H1 (cell line): ENCODE measurements around the gene KMT2E. TPM values are rescaled to one million over a fixed set of nuclear protein-coding genes. Genes with fewer than 3 reads are reported as not detected.

Source experiments
- CTCF ChIA-PET: fragments of 300-600 bp; sonication (Branson Sonifier 250); formaldehyde crosslinking; loops from one replicate; lab custom pipeline; 2021; ENCODE audit not compliant: partially characterized antibody; lab: Charles Lee
- POLR2A ChIA-PET: fragments of 300-600 bp; sonication (Branson Sonifier 250); formaldehyde crosslinking; loops from one replicate; lab custom pipeline; 2021; ENCODE audit warnings: inconsistent platforms; ENCODE audit not compliant: partially characterized antibody; lab: Charles Lee
- DNase-seq, 2 experiments: peaks; one replicate each; pipeline versions ENCODE4 v3.0.0 to v3.0.0-alpha.2; 2010 to 2022; ENCODE audit warnings: low spot score in 2 of 2, low read depth in 1 of 2, mixed read lengths in 1 of 2
- FAIRE-seq: peaks from 2 replicates; lab custom pipeline; 2011; peaks lifted over from hg19 to GRCh38; lab: Jason Lieb, UNC
- H2AFZ ChIP-seq: 2 replicates; pipeline ENCODE4 v1.8.1; 2012; ENCODE audit warnings: low read length, inconsistent platforms
- H2AK5ac ChIP-seq: 2 replicates; pipeline ENCODE4 v1.6.1; 2013; ENCODE audit warnings: low read depth, low read length
- H2BK120ac ChIP-seq: replicated peaks from 2 replicates; pipeline ENCODE3; 2013; ENCODE audit warnings: low read depth, low read length, inconsistent platforms
- H2BK12ac ChIP-seq: 2 replicates; pipeline ENCODE4 v1.6.1; 2013; ENCODE audit warnings: low read depth, low read length
- H2BK15ac ChIP-seq: 2 replicates; pipeline ENCODE4 v1.6.1; 2013; ENCODE audit warnings: low read length
- H2BK20ac ChIP-seq: 2 replicates; pipeline ENCODE4 v1.6.1; 2013; ENCODE audit warnings: low read length
- H2BK5ac ChIP-seq: 2 replicates; pipeline ENCODE4 v1.6.1; 2013; ENCODE audit warnings: low read depth, low read length
- H3K14ac ChIP-seq: 2 replicates; pipeline ENCODE4 v1.6.1; 2013; ENCODE audit warnings: inconsistent platforms; ENCODE audit not compliant: insufficient read length
- H3K18ac ChIP-seq: 2 replicates; pipeline ENCODE4 v1.6.1; 2013; ENCODE audit warnings: low read length; ENCODE audit errors: extremely low read depth
- H3K23ac ChIP-seq: 2 replicates; pipeline ENCODE4 v1.6.1; 2013; ENCODE audit warnings: inconsistent platforms; ENCODE audit not compliant: insufficient read length
- H3K23me2 ChIP-seq: 2 replicates; pipeline ENCODE4 v1.6.1; 2013; ENCODE audit warnings: low read depth, low read length
- H3K27ac ChIP-seq: 2 replicates; pipeline ENCODE4 v1.6.1; 2011; ENCODE audit warnings: low read depth, low read length, inconsistent platforms
- H3K27me3 ChIP-seq, 4 experiments: replicated peaks in 1 of 4; 1 replicate in 1 of 4; 2 replicates in 3 of 4; pipeline versions ENCODE4 v1.6.1 to v1.8.1; 2011 to 2013; ENCODE audit warnings: low read length in 3 of 4, mild to moderate bottlenecking in 3 of 4, inconsistent platforms in 2 of 4, mixed read lengths in 2 of 4, moderate library complexity in 1 of 4; ENCODE audit not compliant: control insufficient read depth in 3 of 4, insufficient read depth in 3 of 4; ENCODE audit errors: extremely low read depth in 1 of 4
- H3K36me3 ChIP-seq, 4 experiments: 2 replicates each; pipeline versions ENCODE4 v1.6.1 to v1.8.1; 2011 to 2013; ENCODE audit warnings: mild to moderate bottlenecking in 4 of 4, low read length in 3 of 4, moderate library complexity in 2 of 4, control low read depth in 1 of 4, inconsistent platforms in 1 of 4; ENCODE audit not compliant: insufficient read depth in 4 of 4, control insufficient read depth in 2 of 4
- H3K4ac ChIP-seq: replicated peaks from 2 replicates; pipeline ENCODE3; 2013; ENCODE audit warnings: low read length, low read depth, mixed read lengths, inconsistent platforms; ENCODE audit not compliant: insufficient read length
- H3K4me1 ChIP-seq, 4 experiments: replicated peaks in 1 of 4; 1 replicate in 1 of 4; 2 replicates in 3 of 4; pipeline versions ENCODE4 v1.6.1 to v1.8.1; 2011 to 2013; ENCODE audit warnings: low read length in 3 of 4, inconsistent platforms in 2 of 4, mixed read lengths in 1 of 4; ENCODE audit not compliant: insufficient read depth in 4 of 4, control insufficient read depth in 3 of 4
- H3K4me2 ChIP-seq, 2 experiments: 2 replicates each; pipeline versions ENCODE4 v1.6.1 to v1.8.1; 2011 to 2013; ENCODE audit warnings: low read depth in 2 of 2, low read length in 2 of 2, control low read depth in 1 of 2, inconsistent platforms in 1 of 2, mild to moderate bottlenecking in 1 of 2; ENCODE audit not compliant: insufficient read depth in 1 of 2
- H3K4me3 ChIP-seq, 4 experiments: fragments of 200-600, 300-600 bp in 1 of 4; sonication (generic), shearing (Covaris generic), sonication (Bioruptor Twin) in 1 of 4; 2 replicates each; pipeline versions ENCODE4 v1.5.1 to v1.8.1; 2011 to 2016; ENCODE audit warnings: low read length in 4 of 4, low read depth in 3 of 4, control low read depth in 2 of 4, inconsistent platforms in 2 of 4, mild to moderate bottlenecking in 2 of 4, mixed read lengths in 1 of 4, moderate library complexity in 1 of 4; ENCODE audit not compliant: insufficient read depth in 2 of 4; ENCODE audit errors: extremely low read depth in 1 of 4
- H3K56ac ChIP-seq: replicated peaks from 2 replicates; pipeline ENCODE3; 2013; ENCODE audit warnings: low read depth, mild to moderate bottlenecking, mixed read lengths, low read length, inconsistent platforms; ENCODE audit not compliant: insufficient read length
- H3K79me1 ChIP-seq: 2 replicates; pipeline ENCODE4 v1.6.1; 2013; ENCODE audit warnings: low read depth, low read length, control low read depth
- H3K79me2 ChIP-seq, 2 experiments: 2 replicates each; pipeline versions ENCODE4 v1.6.1 to v1.8.1; 2012 to 2013; ENCODE audit warnings: low read length in 2 of 2, mild to moderate bottlenecking in 2 of 2, inconsistent platforms in 1 of 2; ENCODE audit not compliant: insufficient read depth in 2 of 2, control insufficient read depth in 1 of 2
- H3K9ac ChIP-seq, 4 experiments: replicated peaks in 1 of 4; 1 replicate in 1 of 4; 2 replicates in 3 of 4; pipeline versions ENCODE4 v1.6.1 to v1.8.1; 2011 to 2013; ENCODE audit warnings: low read depth in 3 of 4, low read length in 3 of 4, control low read depth in 2 of 4, mild to moderate bottlenecking in 2 of 4, moderate library complexity in 2 of 4, inconsistent platforms in 1 of 4; ENCODE audit errors: extremely low read depth in 1 of 4
- H3K9me3 ChIP-seq, 2 experiments: 2 replicates each; pipeline versions ENCODE4 v1.6.1 to v1.8.1; 2012 to 2013; ENCODE audit warnings: mild to moderate bottlenecking in 2 of 2, moderate library complexity in 2 of 2, control low read depth in 1 of 2, inconsistent platforms in 1 of 2, low read depth in 1 of 2, low read length in 1 of 2, mixed read lengths in 1 of 2; ENCODE audit not compliant: insufficient read depth in 2 of 2
- H4K20me1 ChIP-seq, 2 experiments: replicated peaks in 1 of 2; 2 replicates each; pipeline versions ENCODE3 to v1.8.1; 2011 to 2013; ENCODE audit warnings: inconsistent platforms in 2 of 2, low read length in 2 of 2, mild to moderate bottlenecking in 1 of 2; ENCODE audit not compliant: insufficient read depth in 2 of 2, control insufficient read depth in 1 of 2
- H4K5ac ChIP-seq: 2 replicates; pipeline ENCODE4 v1.6.1; 2013; ENCODE audit warnings: low read length, low read depth, mixed read lengths, inconsistent platforms; ENCODE audit not compliant: insufficient read length
- H4K8ac ChIP-seq: 2 replicates; pipeline ENCODE4 v1.8.0; 2013; ENCODE audit warnings: mild to moderate bottlenecking, moderate library complexity, low read length, inconsistent platforms; ENCODE audit not compliant: insufficient read depth; ENCODE audit errors: extremely low read depth
- H4K91ac ChIP-seq: replicated peaks from 2 replicates; pipeline ENCODE3; 2013; ENCODE audit warnings: low read length, mixed read lengths, inconsistent platforms; ENCODE audit not compliant: insufficient read length
- BCL11A ChIP-seq, 2 experiments: IDR thresholded peaks; one replicate each; pipeline ENCODE4 v1.6.1; 2011; ENCODE audit warnings: low read depth in 2 of 2, low read length in 2 of 2, mild to moderate bottlenecking in 2 of 2
- CHD1 ChIP-seq: IDR thresholded peaks from 2 replicates; pipeline ENCODE4 v1.6.1; 2012; ENCODE audit warnings: low read depth, low read length, improper control_type of control experiment
- CTBP2 ChIP-seq: IDR thresholded peaks from 2 replicates; pipeline ENCODE4 v1.7.0; 2011; ENCODE audit warnings: borderline replicate concordance, mild to moderate bottlenecking, moderate library complexity, mixed read lengths, low read length; ENCODE audit not compliant: insufficient read depth, insufficient read length
- EZH2 ChIP-seq: fragments of 200-600 bp; sonication (generic); IDR thresholded peaks from 2 replicates; pipeline ENCODE4 v1.7.1; 2012; ENCODE audit warnings: low read depth, mild to moderate bottlenecking, moderate library complexity, low read length, inconsistent platforms; ENCODE audit not compliant: severe bottlenecking
- NRF1 ChIP-seq: IDR thresholded peaks from 2 replicates; pipeline ENCODE4 v1.6.1; 2011; ENCODE audit warnings: mild to moderate bottlenecking, low read depth, low read length, improper control_type of control experiment
- SIRT6 ChIP-seq: IDR thresholded peaks from one replicate; pipeline ENCODE4 v1.7.1; 2012; ENCODE audit warnings: low read length, inconsistent platforms
- SIX5 ChIP-seq: IDR thresholded peaks from 2 replicates; pipeline ENCODE4 v1.6.1; 2011; ENCODE audit warnings: mild to moderate bottlenecking, low read depth, low read length
- SP2 ChIP-seq: IDR thresholded peaks from 2 replicates; pipeline ENCODE4 v1.6.1; 2012; ENCODE audit warnings: mild to moderate bottlenecking, low read length, inconsistent platforms
- WGBS, 2 experiments: shearing (Covaris generic) in 1 of 2; methylation state at CpG; one replicate each; pipeline versions ENCODE4 v1.1.6 to v1.1.7; 2013 to 2015; ENCODE audit warnings: low lambda C conversion rate in 2 of 2, mixed read lengths in 2 of 2, inconsistent platforms in 1 of 2, low coverage in 1 of 2, missing lambda C conversion rate in 1 of 2; ENCODE audit not compliant: insufficient replicate concordance in 2 of 2, insufficient coverage in 1 of 2, insufficient read length in 1 of 2; ENCODE audit errors: extremely low coverage in 1 of 2, missing lambda C conversion rate in 1 of 2; 5-methylcytosine and 5-hydroxymethylcytosine counted together
- polyA plus RNA-seq, 7 experiments: library from polyadenylated mRNA; depleted of rRNA in 3 of 7; stranded (reverse) in 5 of 7; unstranded in 2 of 7; fragments of >200 nt in 5 of 7; fragments of 200-250 nt in 2 of 7; gene quantifications; 1 replicate in 5 of 7; 2 replicates in 1 of 7; 4 replicates in 1 of 7; pipeline versions ENCODE4 v1.2.1 to v1.2.3, GENCODE V29; 2011 to 2013; ENCODE audit warnings: missing spikeins in 2 of 7, mixed read lengths in 2 of 7
- total RNA-seq: library from RNA; stranded (reverse); fragmentation: NEBNext Ultra II Directional; extraction: Animal tissue kit (Norgen Biotek cat#: 25700); gene quantifications from 2 replicates; pipeline ENCODE4 v1.2.1, GENCODE V29; 2021

Gene KMT2E
- total and polyA plus RNA-seq, 2 of the 8 experiments (the other 6 are each of a cell fraction or from before 2014, with no cell fraction given): 10.9 to 45.0 TPM

GRCh38 chr7:105044449-105045070, 30.6 kb downstream of the KMT2E start:
- TF ChIP-seq EZH2: no peak
- no peak for TF ChIP-seq SIRT6
- TF ChIP-seq SIX5: no peak
- no peak for TF ChIP-seq NRF1
- TF ChIP-seq CHD1: no peak
- no peak for TF ChIP-seq CTBP2
- TF ChIP-seq BCL11A (IDR thresholded peaks at IDR 0.05; ENCODE audit: low read depth in 2 of 2, low read length in 2 of 2): no peak
- no peak for TF ChIP-seq SP2
- no peak overlapping the region; the same call in 1 of the 2 replicates for H3K27ac ChIP-seq
- no peak for FAIRE-seq
- H3K79me2 ChIP-seq: peaks cover 0 to 51% of the 10 kb centered on the region in 2 experiments; a peak in 2 of 4 replicates
- no peak overlapping the region for H4K91ac ChIP-seq
- H2BK120ac ChIP-seq: no peak overlapping the region
- no peak overlapping the region for H3K14ac ChIP-seq
- H3K23ac ChIP-seq: no peak overlapping the region
- H3K27me3 ChIP-seq: no peaks in the 10 kb centered on the region
- H2BK20ac ChIP-seq: no peak overlapping the region
- no peak for DNase-seq
- H3K4ac ChIP-seq: no peak overlapping the region
- peaks cover 2 to 14% of the 10 kb centered on the region in 2 experiments for H4K20me1 ChIP-seq
- H3K9ac ChIP-seq: no peak overlapping the region
- H4K8ac ChIP-seq: no peak overlapping the region
- CTCF ChIA-PET: no interaction called here
- H2BK5ac ChIP-seq: no peak overlapping the region
- H4K5ac ChIP-seq: no peak overlapping the region
- POLR2A ChIA-PET: interaction anchor here (1.0 kb wide), 1 partner anchor 18 kb away, joined by 3 read pairs; no protein-coding TSS in a partner anchor
- WGBS, 2 experiments: 87% methylated on average over 2 of the region's 2 CpGs; no CpG with 5 or more reads in 1 of the 2 experiments
- no peak overlapping the region for H3K18ac ChIP-seq
- no peaks in the 10 kb centered on the region for H3K9me3 ChIP-seq
- H3K36me3 ChIP-seq: peaks cover 0 to 71% (median 29%) of the 10 kb centered on the region in 4 experiments; a peak in 7 of 8 replicates
- H3K4me2 ChIP-seq: no peak overlapping the region
- H2AK5ac ChIP-seq: no peak overlapping the region
- H3K79me1 ChIP-seq: no peaks in the 10 kb centered on the region
- no peak overlapping the region for H2BK12ac ChIP-seq
- no peak overlapping the region for H2AFZ ChIP-seq
- no peaks in the 10 kb centered on the region for H3K4me1 ChIP-seq
- H3K23me2 ChIP-seq: no peaks in the 10 kb centered on the region
- no peak overlapping the region for H2BK15ac ChIP-seq
- H3K56ac ChIP-seq: no peak overlapping the region
- H3K4me3 ChIP-seq: no peak overlapping the region
